HepG2 (cell line): ENCODE measurements around the gene DPM2. TPM values are rescaled to one million over a fixed set of nuclear protein-coding genes. Genes with fewer than 3 reads are reported as not detected.

ENCODE experiments used
- CTCF ChIP-seq: sonication (generic); formaldehyde crosslinking; IDR thresholded peaks from 2 replicates; pipeline ENCODE4 v1.5.0; 2020; ENCODE audit warnings: mild to moderate bottlenecking, missing genetic modification reagents, moderate library complexity
- DDIT3 ChIP-seq: sonication (generic); formaldehyde crosslinking; IDR thresholded peaks from 2 replicates; pipeline ENCODE4 v1.4.0; 2020; ENCODE audit warnings: mild to moderate bottlenecking, missing genetic modification reagents
- DZIP1 ChIP-seq: sonication (generic); formaldehyde crosslinking; IDR thresholded peaks from 2 replicates; pipeline ENCODE4 v1.5.0; 2020; ENCODE audit warnings: mild to moderate bottlenecking, missing genetic modification reagents
- NRL ChIP-seq: sonication (generic); formaldehyde crosslinking; IDR thresholded peaks from 2 replicates; pipeline ENCODE4 v1.5.0; 2020; ENCODE audit warnings: missing genetic modification reagents, mild to moderate bottlenecking, moderate library complexity, borderline replicate concordance
- ZBTB38 ChIP-seq: sonication (generic); formaldehyde crosslinking; IDR thresholded peaks from 2 replicates; pipeline ENCODE4 v1.5.1; 2020; ENCODE audit warnings: mild to moderate bottlenecking, missing genetic modification reagents
- ZNF354B ChIP-seq: sonication (generic); formaldehyde crosslinking; IDR thresholded peaks from 2 replicates; pipeline ENCODE4 v1.8.0; 2022; ENCODE audit warnings: mild to moderate bottlenecking, missing genetic modification reagents
- ZSCAN25 ChIP-seq: sonication (generic); formaldehyde crosslinking; IDR thresholded peaks from 2 replicates; pipeline ENCODE4 v1.8.0; 2022; ENCODE audit warnings: mild to moderate bottlenecking, missing genetic modification reagents
- polyA plus RNA-seq, 8 experiments: library from polyadenylated mRNA; depleted of rRNA in 3 of 8; stranded (reverse) in 7 of 8; unstranded in 1 of 8; fragments of >200 nt; fragmentation: Illumina TruSeq in 4 of 8; extraction: Trizol in 4 of 8; gene quantifications; 2 replicates each; pipeline versions ENCODE4 v1.2.1 to v1.2.3, GENCODE V29; 2011 to 2016; ENCODE audit warnings: low read depth in 4 of 8, missing spikeins in 1 of 8, mixed read lengths in 1 of 8; ENCODE audit not compliant: insufficient read depth in 1 of 8
- total RNA-seq, 5 experiments: library from RNA; depleted of rRNA; stranded (reverse); fragments of >200 nt; fragmentation: Illumina TruSeq; extraction: Trizol; gene quantifications; 2 replicates each; pipeline ENCODE4 v1.2.3, GENCODE V29; 2016; ENCODE audit warnings: low read depth in 1 of 5

Gene DPM2
- total and polyA plus RNA-seq, 2 of the 13 experiments (the other 11 are each of a cell fraction or from before 2014, with no cell fraction given): 24.8 to 35.3 TPM

GRCh38 chr9:127981559-127982121, 44.0 kb upstream of the DPM2 start (continued):
- TF ChIP-seq CTCF (CRISPR knock-in tag) (peak; percentile 21; the same call in 1 of the 2 replicates), ZBTB38 (CRISPR knock-in tag) (peak; percentile 15; the same call in 1 of the 2 replicates), DDIT3 (CRISPR knock-in tag) (no peak), ZSCAN25 (CRISPR knock-in tag) (no peak), ZNF354B (CRISPR knock-in tag) (0 out of 2 replicates have a peak, but pooled peaks have one; percentile 34), DZIP1 (0 out of 2 replicates have a peak, but pooled peaks have one; percentile 48), NRL (CRISPR knock-in tag) (peak; percentile 47; the same call in 1 of the 2 replicates)
